Measurements from ENCODE around the gene TBCE.

DNA sequence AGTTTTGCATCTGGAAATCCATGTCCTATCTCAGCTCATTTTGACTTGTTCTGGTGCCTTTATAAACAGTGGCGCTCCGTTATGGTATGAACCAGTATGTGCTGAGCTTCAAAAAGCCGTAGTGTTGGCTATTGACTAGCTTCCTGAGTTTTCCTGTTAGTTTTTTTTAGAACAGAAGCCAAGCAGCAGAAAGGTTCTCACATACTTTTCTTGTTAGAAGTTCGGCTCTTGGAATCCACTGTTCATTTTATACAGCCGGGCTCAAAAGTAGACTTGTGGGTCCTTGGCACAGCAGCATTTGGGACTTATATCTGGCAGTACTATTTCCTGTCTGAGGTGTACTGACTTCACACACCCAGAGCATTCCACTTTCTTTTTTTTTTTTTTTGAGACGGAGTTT, 63.8 kb downstream of the TBCE start:
- no peak for TF ChIP-seq EZH2 (IDR thresholded peaks at IDR 0.05)
- TF ChIP-seq, protein P1, sequence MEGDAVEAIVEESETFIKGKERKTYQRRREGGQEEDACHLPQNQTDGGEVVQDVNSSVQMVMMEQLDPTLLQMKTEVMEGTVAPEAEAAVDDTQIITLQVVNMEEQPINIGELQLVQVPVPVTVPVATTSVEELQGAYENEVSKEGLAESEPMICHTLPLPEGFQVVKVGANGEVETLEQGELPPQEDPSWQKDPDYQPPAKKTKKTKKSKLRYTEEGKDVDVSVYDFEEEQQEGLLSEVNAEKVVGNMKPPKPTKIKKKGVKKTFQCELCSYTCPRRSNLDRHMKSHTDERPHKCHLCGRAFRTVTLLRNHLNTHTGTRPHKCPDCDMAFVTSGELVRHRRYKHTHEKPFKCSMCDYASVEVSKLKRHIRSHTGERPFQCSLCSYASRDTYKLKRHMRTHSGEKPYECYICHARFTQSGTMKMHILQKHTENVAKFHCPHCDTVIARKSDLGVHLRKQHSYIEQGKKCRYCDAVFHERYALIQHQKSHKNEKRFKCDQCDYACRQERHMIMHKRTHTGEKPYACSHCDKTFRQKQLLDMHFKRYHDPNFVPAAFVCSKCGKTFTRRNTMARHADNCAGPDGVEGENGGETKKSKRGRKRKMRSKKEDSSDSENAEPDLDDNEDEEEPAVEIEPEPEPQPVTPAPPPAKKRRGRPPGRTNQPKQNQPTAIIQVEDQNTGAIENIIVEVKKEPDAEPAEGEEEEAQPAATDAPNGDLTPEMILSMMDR (IDR thresholded peaks at IDR 0.05) = no peak
- TF ChIP-seq EZH2phosphoT487 (IDR thresholded peaks at IDR 0.05) = no peak

Data from neural progenitor cell (in vitro differentiated cells).